H9 (cell line): ENCODE data around the gene GCG. TPM values are rescaled to one million over a fixed set of nuclear protein-coding genes. Genes with fewer than 3 reads are reported as not detected.

ENCODE experiments used
- DNase-seq: peaks from one replicate; pipeline ENCODE4 v3.0.0-alpha.2; 2017
- H2AFZ ChIP-seq: one replicate; pipeline ENCODE4 v1.6.1; 2013; ENCODE audit warnings: mild to moderate bottlenecking, low read length, control low read depth, moderate library complexity
- H2AK5ac ChIP-seq: 2 replicates; pipeline ENCODE4 v1.6.1; 2013; ENCODE audit warnings: low read length, control low read depth, mixed read lengths; ENCODE audit not compliant: insufficient read length
- H2BK120ac ChIP-seq: one replicate; pipeline ENCODE4 v1.6.1; 2013; ENCODE audit warnings: low read depth, mild to moderate bottlenecking, low read length, control low read depth, inconsistent platforms; ENCODE audit not compliant: poor library complexity, severe bottlenecking
- H2BK12ac ChIP-seq: 2 replicates; pipeline ENCODE4 v1.6.1; 2013; ENCODE audit warnings: low read length, control low read depth, mixed read lengths, low read depth; ENCODE audit not compliant: insufficient read length
- H2BK15ac ChIP-seq: 2 replicates; pipeline ENCODE4 v1.6.1; 2013; ENCODE audit warnings: low read depth, low read length, control low read depth
- H2BK20ac ChIP-seq: one replicate; pipeline ENCODE4 v1.6.1; 2013; ENCODE audit warnings: low read depth, mild to moderate bottlenecking, low read length, control low read depth, inconsistent platforms; ENCODE audit not compliant: poor library complexity, severe bottlenecking
- H2BK5ac ChIP-seq: 2 replicates; pipeline ENCODE4 v1.6.1; 2013; ENCODE audit warnings: low read length, control low read depth, mixed read lengths; ENCODE audit not compliant: insufficient read length
- H3K14ac ChIP-seq: 2 replicates; pipeline ENCODE4 v1.6.1; 2013; ENCODE audit warnings: low read length, control low read depth; ENCODE audit not compliant: insufficient read depth
- H3K18ac ChIP-seq: 2 replicates; pipeline ENCODE4 v1.6.1; 2013; ENCODE audit warnings: low read depth, mild to moderate bottlenecking, mixed read lengths, low read length, control low read depth; ENCODE audit not compliant: insufficient read length
- H3K23ac ChIP-seq: 2 replicates; pipeline ENCODE4 v1.6.1; 2013; ENCODE audit warnings: low read length, control low read depth, mixed read lengths, low read depth; ENCODE audit not compliant: insufficient read length
- H3K23me2 ChIP-seq: 2 replicates; pipeline ENCODE4 v1.6.1; 2013; ENCODE audit warnings: low read depth, mild to moderate bottlenecking, mixed read lengths, low read length, control low read depth; ENCODE audit not compliant: insufficient read length, poor library complexity, severe bottlenecking
- H3K27ac ChIP-seq: 2 replicates; pipeline ENCODE4 v1.5.1; 2013; ENCODE audit warnings: low read length, control low read depth, mixed read lengths, low read depth; ENCODE audit not compliant: insufficient read length
- H3K27me3 ChIP-seq: 2 replicates; pipeline ENCODE4 v1.6.1; 2013; ENCODE audit warnings: low read length, control low read depth, inconsistent platforms; ENCODE audit not compliant: insufficient read depth
- H3K4ac ChIP-seq: 2 replicates; pipeline ENCODE4 v1.6.1; 2013; ENCODE audit warnings: low read depth, mild to moderate bottlenecking, control low read depth, inconsistent platforms, low read length, moderate library complexity
- H3K4me1 ChIP-seq: 2 replicates; pipeline ENCODE4 v1.6.1; 2013; ENCODE audit warnings: low read length, control low read depth, inconsistent platforms; ENCODE audit not compliant: insufficient read depth
- H3K4me2 ChIP-seq: 2 replicates; pipeline ENCODE4 v1.6.1; 2013; ENCODE audit warnings: low read length, control low read depth, mixed read lengths; ENCODE audit not compliant: insufficient read length, insufficient read depth
- H3K56ac ChIP-seq: 2 replicates; pipeline ENCODE4 v1.6.1; 2013; ENCODE audit warnings: low read depth, mild to moderate bottlenecking, mixed read lengths, low read length, control low read depth; ENCODE audit not compliant: insufficient read length
- H3K79me1 ChIP-seq: 2 replicates; pipeline ENCODE4 v1.6.1; 2013; ENCODE audit warnings: low read depth, mild to moderate bottlenecking, moderate library complexity, low read length, control low read depth, inconsistent platforms; ENCODE audit not compliant: insufficient read depth, poor library complexity, severe bottlenecking
- H3K79me2 ChIP-seq: 2 replicates; pipeline ENCODE4 v1.6.1; 2013; ENCODE audit warnings: low read length, control low read depth, inconsistent platforms; ENCODE audit not compliant: insufficient read depth
- H3K9ac ChIP-seq: 2 replicates; pipeline ENCODE4 v1.6.1; 2013; ENCODE audit warnings: low read length, control low read depth, mixed read lengths; ENCODE audit not compliant: insufficient read length; ENCODE audit errors: extremely low read depth
- H3K9me3 ChIP-seq: one replicate; pipeline ENCODE4 v1.6.1; 2013; ENCODE audit warnings: low read depth, low read length, inconsistent platforms; ENCODE audit not compliant: control insufficient read depth
- H3T11ph ChIP-seq: one replicate; pipeline ENCODE4 v1.6.1; 2013; ENCODE audit warnings: mild to moderate bottlenecking, low read length, control low read depth, inconsistent platforms
- H4K20me1 ChIP-seq: one replicate; pipeline ENCODE4 v1.6.1; 2013; ENCODE audit not compliant: control insufficient read depth, insufficient read length, insufficient read depth
- H4K5ac ChIP-seq: 2 replicates; pipeline ENCODE4 v1.6.1; 2013; ENCODE audit warnings: low read depth, mild to moderate bottlenecking, mixed read lengths, low read length, control low read depth; ENCODE audit not compliant: insufficient read length
- H4K8ac ChIP-seq: replicated peaks from 2 replicates; pipeline ENCODE4 v1.6.1; 2013; ENCODE audit warnings: low read length, control low read depth, mixed read lengths, low read depth; ENCODE audit not compliant: insufficient read length
- H4K91ac ChIP-seq: 2 replicates; pipeline ENCODE4 v1.6.1; 2013; ENCODE audit warnings: low read depth, mild to moderate bottlenecking, moderate library complexity, mixed read lengths, low read length, control low read depth; ENCODE audit not compliant: insufficient read length
- H3K27ac Mint-ChIP-seq, 3 experiments: 2 replicates in 2 of 3; 3 replicates in 1 of 3; pipeline ENCODE4 v1.8.0; 2020 to 2021; ENCODE audit warnings: mixed read lengths in 3 of 3, mild to moderate bottlenecking in 1 of 3, moderate library complexity in 1 of 3
- H3K27me3 Mint-ChIP-seq: 2 replicates; pipeline ENCODE4 v1.8.0; 2021; ENCODE audit warnings: low read depth, mild to moderate bottlenecking, moderate library complexity, mixed read lengths
- H3K36me3 Mint-ChIP-seq, 3 experiments: 2 replicates in 2 of 3; 3 replicates in 1 of 3; pipeline ENCODE4 v1.8.0; 2020 to 2021; ENCODE audit warnings: low read depth in 3 of 3, mixed read lengths in 3 of 3; ENCODE audit not compliant: insufficient read depth in 1 of 3
- H3K4me1 Mint-ChIP-seq, 2 experiments: 2 replicates each; pipeline ENCODE4 v1.8.0; 2020; ENCODE audit warnings: mixed read lengths in 2 of 2
- H3K4me3 Mint-ChIP-seq, 2 experiments: 2 replicates in 1 of 2; 3 replicates in 1 of 2; pipeline ENCODE4 v1.8.0; 2020 to 2021; ENCODE audit warnings: mild to moderate bottlenecking in 2 of 2, mixed read lengths in 2 of 2, moderate library complexity in 1 of 2
- H3K9me3 Mint-ChIP-seq, 2 experiments: 2 replicates in 1 of 2; 3 replicates in 1 of 2; pipeline ENCODE4 v1.8.0; 2020; ENCODE audit warnings: mild to moderate bottlenecking in 2 of 2, mixed read lengths in 2 of 2, moderate library complexity in 1 of 2
- CTCF ChIP-seq: fragments of 200-600 bp; sonication (generic); conservative IDR thresholded peaks from 3 replicates; pipeline ENCODE4 v1.8.0; 2021; ENCODE audit warnings: antibody characterized with exemption, mild to moderate bottlenecking
- WGBS: extraction: QIAGEN DNeasy Blood & Tissue Kit; methylation state at CpG from one replicate; pipeline ENCODE4 v1.1.7; 2013; ENCODE audit warnings: missing lambda C conversion rate, low lambda C conversion rate, mixed read lengths; ENCODE audit not compliant: insufficient read length; ENCODE audit errors: extremely low coverage; 5-methylcytosine and 5-hydroxymethylcytosine counted together
- long read RNA-seq: library from polyadenylated mRNA; unstranded; transcript quantifications from one replicate; pipeline ENCODE4 v2.0.0, GENCODE V29; 2020
- total RNA-seq: library from RNA; stranded (reverse); gene quantifications from 2 replicates; pipeline ENCODE4 v1.2.1, GENCODE V29; 2021

Gene GCG
- not detected in 2 replicates for total RNA-seq
- long read RNA-seq = 0 reads

- Histone ChIP-seq H2AK5ac (no peak within 1 kb of the TSS), H2BK15ac (no peak within 1 kb of the TSS), H3K23me2 (no peaks in the 10 kb centered on the region), H4K5ac (no peak within 1 kb of the TSS), H3K27ac (no peak within 1 kb of the TSS), H3K4ac (no peak within 1 kb of the TSS), H3K4me2 (no peak within 1 kb of the TSS), H2BK5ac (no peak within 1 kb of the TSS), H2AFZ (no peak within 1 kb of the TSS), H3K14ac (no peak within 1 kb of the TSS), H3K9me3 (no peaks in the 10 kb centered on the region), H3K23ac (no peak within 1 kb of the TSS), H2BK120ac (no peak within 1 kb of the TSS), H4K20me1 (no peaks in the 10 kb centered on the region), H3K79me2 (no peaks in the 10 kb centered on the region), H4K91ac (no peak within 1 kb of the TSS), H3K56ac (no peak within 1 kb of the TSS), H3K27me3 (no peaks in the 10 kb centered on the region), H3K9ac (no peak within 1 kb of the TSS), H2BK20ac (no peak within 1 kb of the TSS), H3K18ac (no peak within 1 kb of the TSS), H3T11ph (no peak within 1 kb of the TSS), H3K4me1 (peaks cover 3% of the 10 kb centered on the region; the same call in 1 of the 2 replicates), H3K79me1 (no peaks in the 10 kb centered on the region), H4K8ac (no peak within 1 kb of the TSS), H2BK12ac (no peak within 1 kb of the TSS)
- WGBS = no CpG with 5 or more reads among the region's 3 CpGs
- no peak for TF ChIP-seq CTCF
- no peaks in the 10 kb centered on the region for H3K9me3 Mint-ChIP-seq
- H3K27ac Mint-ChIP-seq = no peak within 1 kb of the TSS; a peak in 1 of 7 replicates
- no peaks in the 10 kb centered on the region for H3K36me3 Mint-ChIP-seq
- peaks cover 5 to 10% of the 10 kb centered on the region in 2 experiments; a peak in 2 of 4 replicates for H3K4me1 Mint-ChIP-seq
- peaks cover 10% of the 10 kb centered on the region for H3K27me3 Mint-ChIP-seq
- H3K4me3 Mint-ChIP-seq = no peak within 1 kb of the TSS
- no peak for DNase-seq
Measured at GRCh38 chr2:162152147-162152546, at the start of gene GCG. Gene GCG (minus strand): TSS chr2:162152247. CDS start chr2:162149178, 3,069 bp downstream.
